Stimulated activated CD4-positive, alpha-beta T cell treated with anti-CD3 and anti-CD28 coated beads, Interleukin-15, amount 100 ng/mL, for 48 hours (primary cell): Measurements from ENCODE around the gene VHLL.

ENCODE experiments used
- DNase-seq, 2 donors: peaks; one replicate each; pipeline ENCODE4 v3.0.0-alpha.2; 2020; ENCODE audit warnings: low read depth in 2 of 2

The VHLL gene

DNA sequence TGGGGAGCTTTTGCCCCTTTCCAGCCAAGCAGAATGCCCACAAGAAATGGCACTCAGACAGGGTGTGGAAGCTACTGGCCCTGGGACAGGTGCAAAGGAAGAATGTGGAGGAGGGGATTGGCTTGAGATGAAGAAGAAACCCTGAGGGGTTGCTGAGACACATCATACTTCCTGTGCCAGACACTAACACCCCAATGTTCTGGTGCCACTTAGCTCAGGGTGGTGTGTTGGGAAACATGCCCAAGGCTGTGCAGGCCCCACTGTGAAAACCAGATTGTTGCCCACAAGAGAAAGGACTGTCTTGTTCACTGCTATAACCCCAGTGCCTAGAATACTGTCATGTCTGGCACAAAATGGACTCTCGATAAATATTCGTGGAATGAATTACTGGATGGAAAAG is 41.4 kb downstream of the VHLL start:
- no peak for DNase-seq

GRCh38 chr1:156253634-156254033 is 45.5 kb downstream of the VHLL start:
- DNase-seq = no peak

- DNase-seq = no peak
Measured at GRCh38 chr1:156251527-156251926, 47.6 kb downstream of the VHLL start.

GRCh38 chr1:156249593-156249992 is 49.5 kb downstream of the VHLL start:
- no peak for DNase-seq
